ENCODE results near the gene BMF. TPM values are rescaled to one million over a fixed set of nuclear protein-coding genes. Genes with fewer than 3 reads are reported as not detected.

BMF gene
- total RNA-seq, 2 experiments from 2014 or later: 4.8 to 11.1 TPM

DNA sequence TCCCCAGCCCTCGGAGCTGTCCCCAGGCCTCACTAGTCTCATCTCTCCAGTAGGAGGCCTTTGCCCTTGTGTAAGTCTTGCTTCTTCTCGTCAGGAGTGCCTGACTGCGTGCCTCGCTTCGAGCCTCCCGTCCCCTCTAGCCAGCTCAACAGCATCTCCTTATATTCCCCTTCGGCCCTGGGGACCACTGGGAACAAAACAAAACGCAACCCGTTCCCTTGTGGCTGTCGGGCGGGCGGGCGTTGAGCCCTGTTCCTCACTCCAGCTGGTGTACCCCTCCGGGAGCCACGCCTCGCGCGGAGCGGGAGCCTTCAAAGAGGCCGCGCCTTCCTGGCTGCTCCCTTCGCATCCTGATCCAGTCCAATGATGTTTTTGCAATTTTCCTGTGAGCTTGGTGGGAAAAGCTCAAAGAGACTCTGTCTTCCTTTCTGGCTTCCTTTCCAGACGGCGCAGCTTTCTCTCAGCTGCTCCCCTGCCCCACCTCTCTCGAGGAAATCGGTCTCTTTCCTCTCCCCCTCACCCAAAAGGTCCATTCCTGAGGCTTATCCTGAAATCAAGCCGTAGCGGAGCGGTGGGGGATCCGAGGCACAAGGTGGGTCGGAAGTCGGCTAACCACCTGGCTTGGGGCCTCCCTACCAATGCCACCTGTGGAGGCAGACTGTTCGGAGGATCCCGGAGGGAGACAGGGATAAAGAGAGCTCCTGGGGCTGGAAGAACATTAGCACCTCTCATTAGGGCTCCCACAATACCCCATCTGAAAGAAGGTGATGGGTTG is 36.3 kb downstream of the BMF start:
- H3K79me2 ChIP-seq (ENCODE audit: insufficient read depth, low read depth, low read length): no peaks in the 10 kb centered on the region
- no peak overlapping the region for H3K4me3 ChIP-seq (ENCODE audit: low read depth, low read length, poor library complexity, severe bottlenecking)
- H2AFZ ChIP-seq (ENCODE audit: low read length): no peak overlapping the region
- CTCF ChIA-PET (ENCODE audit: unreplicated experiment): no interaction called here
- peaks cover 24% of the 10 kb centered on the region for H3K4me1 ChIP-seq (ENCODE audit: insufficient read depth, low read length, poor library complexity, severe bottlenecking)
- H3K27ac ChIP-seq (ENCODE audit: low read depth, low read length, poor library complexity, severe bottlenecking): no peak overlapping the region
- POLR2A ChIA-PET: no interaction called here
- no peak for DNase-seq (ENCODE audit: low spot score)
- no TSS peak for BruUV-seq (replicated peaks)
- no peaks in the 10 kb centered on the region for H3K9me2 ChIP-seq (ENCODE audit: insufficient read depth, low read length)
- TF ChIP-seq, protein P1, sequence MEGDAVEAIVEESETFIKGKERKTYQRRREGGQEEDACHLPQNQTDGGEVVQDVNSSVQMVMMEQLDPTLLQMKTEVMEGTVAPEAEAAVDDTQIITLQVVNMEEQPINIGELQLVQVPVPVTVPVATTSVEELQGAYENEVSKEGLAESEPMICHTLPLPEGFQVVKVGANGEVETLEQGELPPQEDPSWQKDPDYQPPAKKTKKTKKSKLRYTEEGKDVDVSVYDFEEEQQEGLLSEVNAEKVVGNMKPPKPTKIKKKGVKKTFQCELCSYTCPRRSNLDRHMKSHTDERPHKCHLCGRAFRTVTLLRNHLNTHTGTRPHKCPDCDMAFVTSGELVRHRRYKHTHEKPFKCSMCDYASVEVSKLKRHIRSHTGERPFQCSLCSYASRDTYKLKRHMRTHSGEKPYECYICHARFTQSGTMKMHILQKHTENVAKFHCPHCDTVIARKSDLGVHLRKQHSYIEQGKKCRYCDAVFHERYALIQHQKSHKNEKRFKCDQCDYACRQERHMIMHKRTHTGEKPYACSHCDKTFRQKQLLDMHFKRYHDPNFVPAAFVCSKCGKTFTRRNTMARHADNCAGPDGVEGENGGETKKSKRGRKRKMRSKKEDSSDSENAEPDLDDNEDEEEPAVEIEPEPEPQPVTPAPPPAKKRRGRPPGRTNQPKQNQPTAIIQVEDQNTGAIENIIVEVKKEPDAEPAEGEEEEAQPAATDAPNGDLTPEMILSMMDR (conservative IDR thresholded peaks at IDR 0.05; ENCODE audit: low read length): no peak
- no peak for TF ChIP-seq EZH2phosphoT487 (IDR thresholded peaks at IDR 0.05; ENCODE audit: borderline replicate concordance, low read depth, low read length)
- H3K4me2 ChIP-seq (ENCODE audit: low read length): no peak overlapping the region
- H3K9me3 ChIP-seq (ENCODE audit: low read length): no peaks in the 10 kb centered on the region
- intact Hi-C loops (cut with micrococcal nuclease; ENCODE audit: unreplicated experiment): no loop called here
- no peaks in the 10 kb centered on the region for H4K20me1 ChIP-seq (ENCODE audit: insufficient read depth, low read length)
- no peaks in the 10 kb centered on the region for H3K36me3 ChIP-seq (ENCODE audit: insufficient read depth, low read length)

DNA sequence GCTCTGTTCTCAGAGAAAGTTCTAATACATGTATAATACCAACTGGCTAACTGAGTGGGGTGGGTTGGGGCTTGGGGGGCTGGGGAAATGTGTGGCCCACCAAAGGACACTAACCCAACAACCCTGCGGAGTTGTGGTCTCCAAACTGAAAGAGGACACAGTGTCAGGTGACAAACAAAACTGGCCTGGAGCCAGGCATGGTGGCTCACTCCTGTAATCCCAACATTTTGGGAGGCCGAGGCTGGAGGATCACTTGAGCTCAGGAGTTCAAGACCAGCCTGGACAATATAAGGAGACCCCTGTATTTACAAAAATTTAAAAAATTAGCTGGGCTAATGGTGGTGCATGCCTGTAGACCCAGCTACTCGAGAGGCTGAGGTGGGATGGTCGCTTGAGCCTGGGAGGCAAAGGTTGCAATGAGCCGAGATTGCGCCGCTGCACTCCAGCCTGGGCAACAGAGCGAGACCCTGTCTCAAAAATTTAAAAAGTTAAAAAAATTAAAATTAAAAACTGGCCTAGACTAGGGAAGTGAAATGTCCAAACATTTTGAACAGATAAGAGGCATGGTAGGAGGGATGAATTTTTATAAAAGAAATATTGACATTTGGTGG is 38.0 kb downstream of the BMF start:
- no TSS peak for BruUV-seq (replicated peaks)
- intact Hi-C loops (cut with micrococcal nuclease; ENCODE audit: unreplicated experiment): no loop called here
- Histone ChIP-seq H3K9me3 (ENCODE audit: low read length) (no peaks in the 10 kb centered on the region), H3K9me2 (ENCODE audit: insufficient read depth, low read length) (no peaks in the 10 kb centered on the region), H3K79me2 (ENCODE audit: insufficient read depth, low read depth, low read length) (no peaks in the 10 kb centered on the region), H3K4me3 (ENCODE audit: low read depth, low read length, poor library complexity, severe bottlenecking) (no peak overlapping the region), H3K4me1 (ENCODE audit: insufficient read depth, low read length, poor library complexity, severe bottlenecking) (peaks cover 27% of the 10 kb centered on the region), H3K27ac (ENCODE audit: low read depth, low read length, poor library complexity, severe bottlenecking) (no peak overlapping the region), H3K4me2 (ENCODE audit: low read length) (no peak overlapping the region), H3K36me3 (ENCODE audit: insufficient read depth, low read length) (no peaks in the 10 kb centered on the region), H4K20me1 (ENCODE audit: insufficient read depth, low read length) (no peaks in the 10 kb centered on the region), H2AFZ (ENCODE audit: low read length) (no peak overlapping the region)
- no peak for DNase-seq (ENCODE audit: low spot score)
- no peak for TF ChIP-seq EZH2phosphoT487 (IDR thresholded peaks at IDR 0.05; ENCODE audit: borderline replicate concordance, low read depth, low read length)
- TF ChIP-seq, protein P1 (conservative IDR thresholded peaks at IDR 0.05; ENCODE audit: low read length): no peak
- ChIA-PET CTCF (ENCODE audit: unreplicated experiment) (interaction anchor here (0.6 kb wide), 2 partner anchors 27 to 70 kb away, joined by 3 read pairs; no protein-coding TSS in a partner anchor), POLR2A (interaction anchor here (0.7 to 1.8 kb wide), 5 partner anchors 25 to 45 kb away, joined by 3 to 10 read pairs (median 5); partner anchors contain the start of gene BMF)
